ENCODE measurements around the gene VWA5B1. TPM values are rescaled to one million over a fixed set of nuclear protein-coding genes. Genes with fewer than 3 reads are reported as not detected.

The VWA5B1 gene
- total RNA-seq, 1 donor from 2014 or later: 1.9 TPM

DNA sequence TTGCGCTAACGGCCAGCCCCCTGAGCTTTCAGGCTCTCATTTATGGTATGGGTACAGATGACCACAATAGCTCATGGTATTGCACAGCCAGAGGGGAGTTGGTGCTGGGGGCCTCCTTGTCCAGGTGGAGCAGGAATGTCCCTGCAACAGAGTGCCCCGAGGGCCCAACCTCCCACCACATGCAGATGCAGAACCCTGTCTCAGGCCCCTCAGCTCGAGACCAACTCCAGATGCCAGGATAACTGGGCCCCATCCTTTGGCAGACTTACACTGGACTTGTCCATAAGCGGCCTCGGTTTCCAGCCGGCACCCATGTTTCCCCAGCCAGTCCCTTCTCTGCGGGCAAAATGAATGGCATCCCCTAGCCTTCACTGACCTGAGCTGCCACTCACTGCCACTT, 67.1 kb downstream of the VWA5B1 start:
- TF ChIP-seq, protein P1, sequence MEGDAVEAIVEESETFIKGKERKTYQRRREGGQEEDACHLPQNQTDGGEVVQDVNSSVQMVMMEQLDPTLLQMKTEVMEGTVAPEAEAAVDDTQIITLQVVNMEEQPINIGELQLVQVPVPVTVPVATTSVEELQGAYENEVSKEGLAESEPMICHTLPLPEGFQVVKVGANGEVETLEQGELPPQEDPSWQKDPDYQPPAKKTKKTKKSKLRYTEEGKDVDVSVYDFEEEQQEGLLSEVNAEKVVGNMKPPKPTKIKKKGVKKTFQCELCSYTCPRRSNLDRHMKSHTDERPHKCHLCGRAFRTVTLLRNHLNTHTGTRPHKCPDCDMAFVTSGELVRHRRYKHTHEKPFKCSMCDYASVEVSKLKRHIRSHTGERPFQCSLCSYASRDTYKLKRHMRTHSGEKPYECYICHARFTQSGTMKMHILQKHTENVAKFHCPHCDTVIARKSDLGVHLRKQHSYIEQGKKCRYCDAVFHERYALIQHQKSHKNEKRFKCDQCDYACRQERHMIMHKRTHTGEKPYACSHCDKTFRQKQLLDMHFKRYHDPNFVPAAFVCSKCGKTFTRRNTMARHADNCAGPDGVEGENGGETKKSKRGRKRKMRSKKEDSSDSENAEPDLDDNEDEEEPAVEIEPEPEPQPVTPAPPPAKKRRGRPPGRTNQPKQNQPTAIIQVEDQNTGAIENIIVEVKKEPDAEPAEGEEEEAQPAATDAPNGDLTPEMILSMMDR (conservative IDR thresholded peaks at IDR 0.05): no peak
- Mint-ChIP-seq H3K4me1 (ENCODE audit: unreplicated experiment) (peaks cover 5% of the 10 kb centered on the region), H3K27me3 (peaks cover 44% of the 10 kb centered on the region), H3K9me3 (no peaks in the 10 kb centered on the region), H3K4me3 (no peak overlapping the region), H3K27ac (no peak overlapping the region), H3K36me3 (no peaks in the 10 kb centered on the region)
- DNase-seq (ENCODE audit: extremely low spot score, unreplicated experiment): no peak

DNA sequence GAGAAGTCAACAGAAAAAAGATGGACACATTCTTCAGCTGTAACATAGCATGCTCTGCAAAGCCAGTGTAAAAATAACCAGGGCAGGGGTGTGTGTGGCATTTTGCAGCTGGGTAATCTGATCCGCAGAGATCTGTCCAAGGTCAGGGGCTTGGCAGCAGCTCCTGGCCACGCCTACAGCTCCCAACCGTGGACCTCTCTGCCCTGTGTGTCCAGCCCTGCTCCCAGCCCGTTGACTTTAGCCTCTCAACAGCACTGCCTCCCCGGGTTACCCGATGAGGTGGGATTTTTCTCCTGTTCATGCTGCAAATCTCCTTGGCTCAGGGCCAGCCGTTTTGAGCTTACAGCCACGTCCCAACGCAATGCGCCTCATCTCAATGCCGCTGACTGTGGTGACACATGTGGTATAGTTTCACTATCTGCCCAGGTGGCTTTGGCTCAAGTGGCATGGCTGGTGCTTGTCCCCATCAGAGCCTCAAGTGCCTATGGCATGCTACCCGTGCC, 68.1 kb downstream of the VWA5B1 start:
- H3K9me3 Mint-ChIP-seq: no peaks in the 10 kb centered on the region

DNA sequence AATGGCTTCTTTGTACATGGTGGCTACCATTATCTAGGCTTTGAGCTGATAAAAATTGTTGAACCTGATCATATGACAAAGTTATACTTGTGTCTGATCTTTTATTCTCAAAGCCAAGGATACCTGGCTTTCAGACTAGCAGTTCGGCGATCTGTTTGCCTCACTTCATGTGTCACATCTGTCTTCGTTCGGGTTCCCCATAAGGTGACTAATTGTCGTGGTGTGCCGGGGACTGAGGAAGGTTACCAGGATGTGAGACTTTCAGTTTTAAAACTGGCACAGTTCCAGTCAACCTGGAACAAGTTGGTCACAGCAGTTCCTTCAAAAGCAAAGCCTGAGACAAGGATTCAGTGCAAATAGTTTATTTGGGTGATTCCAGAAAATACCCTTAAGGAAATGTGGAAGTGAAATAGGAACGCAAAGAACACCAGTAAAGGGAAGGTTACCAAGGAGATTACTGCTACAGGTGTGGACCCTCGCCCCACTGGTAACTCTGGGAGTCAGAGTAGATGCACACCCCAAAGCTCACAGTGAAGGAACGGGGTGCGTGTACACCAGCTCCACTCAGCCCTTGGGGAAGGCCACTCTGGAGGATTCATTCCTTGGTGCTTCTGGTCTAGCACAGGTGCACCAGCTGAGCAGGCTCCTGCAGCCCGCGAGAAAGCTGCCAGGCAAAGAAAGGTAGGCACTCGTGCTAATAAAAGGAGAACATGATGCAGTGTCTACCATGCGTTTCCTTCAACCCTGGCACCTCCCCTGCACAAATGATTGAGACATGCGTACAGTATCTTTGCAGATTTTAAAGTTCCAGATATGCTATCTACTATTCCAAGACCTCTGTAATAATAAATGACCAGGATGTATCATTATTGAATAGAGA, 69.0 kb downstream of the VWA5B1 start:
- Mint-ChIP-seq H3K27me3 (peaks cover 57% of the 10 kb centered on the region), H3K27ac (no peak overlapping the region), H3K36me3 (no peaks in the 10 kb centered on the region), H3K4me3 (no peak overlapping the region), H3K4me1 (ENCODE audit: unreplicated experiment) (peaks cover 5% of the 10 kb centered on the region), H3K9me3 (no peaks in the 10 kb centered on the region)
- TF ChIP-seq, protein P1 (conservative IDR thresholded peaks at IDR 0.05): no peak
- DNase-seq (ENCODE audit: extremely low spot score, unreplicated experiment): no peak

More for the DNA sequence above, 68.1 kb downstream of the VWA5B1 start:
- no peak overlapping the region for H3K27ac Mint-ChIP-seq
- H3K36me3 Mint-ChIP-seq: no peaks in the 10 kb centered on the region
- H3K27me3 Mint-ChIP-seq: peaks cover 48% of the 10 kb centered on the region
- peak overlapping the region; percentile 11 for H3K4me3 Mint-ChIP-seq
- no peak for DNase-seq (ENCODE audit: extremely low spot score, unreplicated experiment)
- H3K4me1 Mint-ChIP-seq (ENCODE audit: unreplicated experiment): peaks cover 5% of the 10 kb centered on the region
- TF ChIP-seq, protein P1 (conservative IDR thresholded peaks at IDR 0.05): no peak

DNA sequence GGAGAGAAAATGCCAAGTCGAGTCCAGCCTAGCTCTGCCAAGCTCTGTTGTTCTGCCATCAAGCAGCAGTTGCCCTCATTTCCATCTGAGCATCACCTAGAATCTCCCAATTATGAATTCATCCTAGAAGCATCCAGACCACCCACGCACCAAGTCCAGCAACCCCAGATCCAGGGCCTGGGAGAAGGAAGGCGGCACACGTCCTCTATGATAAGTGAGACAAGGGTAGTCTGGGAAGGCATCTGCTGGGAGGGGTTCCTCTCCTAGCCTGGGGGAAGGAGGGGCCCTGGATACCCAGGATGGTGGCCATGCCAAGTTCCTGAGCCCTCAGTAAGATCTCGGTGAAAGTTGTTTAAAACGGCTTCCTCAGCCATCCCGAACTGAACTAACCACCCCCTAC, 70.7 kb downstream of the VWA5B1 start:
- no peaks in the 10 kb centered on the region for H3K36me3 Mint-ChIP-seq
- TF ChIP-seq, protein P1 (conservative IDR thresholded peaks at IDR 0.05): no peak
- no peak for DNase-seq (ENCODE audit: extremely low spot score, unreplicated experiment)
- no peaks in the 10 kb centered on the region for H3K9me3 Mint-ChIP-seq
- no peak overlapping the region for H3K27ac Mint-ChIP-seq
- peaks cover 72% of the 10 kb centered on the region for H3K27me3 Mint-ChIP-seq
- no peak overlapping the region for H3K4me3 Mint-ChIP-seq
- peaks cover 5% of the 10 kb centered on the region for H3K4me1 Mint-ChIP-seq (ENCODE audit: unreplicated experiment)

DNA sequence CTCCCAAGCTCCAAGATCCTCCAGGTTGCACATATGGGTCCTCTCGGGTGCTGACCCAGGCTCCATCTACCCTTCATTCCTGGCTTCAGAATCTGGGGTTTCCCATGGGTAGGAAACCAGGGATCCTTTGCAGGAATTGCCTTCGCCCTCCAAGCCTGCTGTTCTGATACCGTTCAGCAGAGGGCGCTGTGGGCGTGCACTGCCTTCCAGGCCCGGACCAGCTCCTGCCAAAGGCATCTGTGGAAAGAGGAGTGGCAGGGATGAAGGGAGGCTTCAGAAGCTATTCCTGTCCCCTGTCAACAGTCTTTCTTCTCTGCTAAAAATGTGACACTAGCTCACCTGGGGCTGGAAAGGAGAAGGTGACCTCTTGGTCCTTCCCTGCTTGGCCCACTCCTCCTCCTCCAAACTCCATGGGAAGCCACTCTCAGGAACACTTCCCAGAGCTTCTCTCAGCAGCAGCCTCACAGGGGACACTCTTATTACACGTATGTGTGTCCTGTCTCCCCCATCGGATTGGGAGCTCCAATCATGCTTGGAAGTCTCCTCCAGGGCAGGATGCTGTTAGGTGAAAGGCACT, 71.2 kb downstream of the VWA5B1 start:
- Mint-ChIP-seq H3K36me3 (no peaks in the 10 kb centered on the region), H3K27me3 (peaks cover 73% of the 10 kb centered on the region), H3K4me1 (ENCODE audit: unreplicated experiment) (peaks cover 5% of the 10 kb centered on the region), H3K27ac (no peak overlapping the region), H3K9me3 (no peaks in the 10 kb centered on the region), H3K4me3 (no peak overlapping the region)
- TF ChIP-seq, protein P1 (conservative IDR thresholded peaks at IDR 0.05): peak; percentile 86
- DNase-seq (ENCODE audit: extremely low spot score, unreplicated experiment): no peak

All from type B pancreatic cell (in vitro differentiated cells).